NCI-H748 treated with DMSO at 0.1 percent for 48 hours (cell line): ENCODE data around the gene ZNF609.

Experiments
- DNase-seq: peaks from one replicate; lab custom pipeline; 2025; lab: John Stamatoyannopoulos, UW

ZNF609 gene

DNA sequence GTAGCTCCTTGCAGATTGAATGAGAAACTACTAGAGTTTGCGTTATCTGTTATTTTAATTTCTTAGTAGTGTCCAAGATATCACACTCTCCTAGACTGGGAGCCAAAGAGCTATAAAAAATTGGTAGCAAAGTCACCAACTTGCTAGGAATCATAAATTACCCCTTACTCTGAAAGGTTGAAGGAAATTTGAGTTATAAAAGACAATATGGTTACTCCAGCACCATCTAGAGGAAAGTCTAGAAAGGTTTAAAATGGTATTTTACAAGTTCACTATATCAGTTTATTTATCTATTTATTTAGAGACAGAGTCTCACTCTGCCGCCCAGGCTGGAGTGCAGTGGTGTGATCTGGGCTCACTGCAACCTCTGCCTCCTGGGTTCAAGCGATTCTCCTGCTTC lies 193.4 kb downstream of the ZNF609 start:
- DNase-seq: no peak

DNA sequence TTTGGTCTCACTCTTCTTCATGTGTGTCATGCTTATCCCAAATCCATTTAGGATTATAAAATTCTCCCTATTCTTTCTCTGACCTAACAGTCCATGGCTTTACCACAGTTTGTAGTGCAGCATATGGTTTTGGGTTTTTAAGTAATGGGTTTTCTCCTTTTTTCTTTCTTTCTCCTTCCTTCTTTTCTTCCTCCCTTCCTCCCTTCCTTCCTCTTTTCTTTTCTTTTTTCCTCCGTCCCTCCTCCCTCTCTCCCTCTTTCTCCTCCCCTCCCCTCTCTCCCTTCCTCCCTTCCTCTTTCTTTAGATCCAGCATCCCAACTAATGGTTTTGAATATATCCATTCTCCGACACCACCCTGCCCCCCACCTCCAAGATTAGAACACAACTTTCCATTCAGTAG lies 196.1 kb downstream of the ZNF609 start:
- DNase-seq: no peak

DNA sequence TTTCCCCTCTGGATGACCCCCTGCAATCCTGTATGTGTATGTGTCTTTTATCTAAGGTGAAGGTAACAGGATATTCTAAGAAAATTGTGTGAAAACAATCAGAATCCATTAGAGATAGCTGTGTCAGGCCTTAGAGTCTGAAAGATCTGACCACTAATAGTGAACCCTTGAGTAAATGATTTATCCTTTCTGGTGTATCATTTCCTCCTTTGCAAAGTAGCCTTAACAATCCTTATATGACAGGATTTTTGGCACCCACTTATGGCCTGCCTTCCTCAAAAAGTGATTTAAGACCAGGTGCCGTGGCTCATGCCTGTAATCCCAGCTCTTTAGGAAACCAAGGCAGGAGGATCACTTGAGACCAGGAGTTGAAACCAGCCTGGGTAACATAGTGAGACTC lies 204.8 kb downstream of the ZNF609 start:
- DNase-seq: no peak

DNA sequence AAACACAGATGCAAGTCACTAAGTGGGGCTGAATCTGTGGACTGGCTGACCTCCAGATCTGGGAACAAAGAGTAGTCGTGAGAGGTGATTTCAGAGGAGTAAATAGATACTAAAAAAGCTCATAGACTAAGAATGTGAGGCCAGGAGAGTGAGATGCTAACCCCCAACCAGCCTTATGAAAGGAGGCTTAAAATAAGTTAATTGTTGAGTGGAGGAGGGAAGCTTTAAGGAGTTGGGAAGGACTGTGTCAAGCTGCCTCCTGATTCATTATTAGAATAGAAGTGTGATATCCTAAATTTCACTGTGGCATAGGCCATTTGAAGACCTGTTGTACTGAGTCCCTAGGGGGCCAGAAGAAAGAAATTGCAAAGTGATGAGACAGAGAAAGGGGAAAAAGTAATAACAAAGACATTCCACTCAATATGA lies 207.4 kb downstream of the ZNF609 start:
- no peak for DNase-seq

DNA sequence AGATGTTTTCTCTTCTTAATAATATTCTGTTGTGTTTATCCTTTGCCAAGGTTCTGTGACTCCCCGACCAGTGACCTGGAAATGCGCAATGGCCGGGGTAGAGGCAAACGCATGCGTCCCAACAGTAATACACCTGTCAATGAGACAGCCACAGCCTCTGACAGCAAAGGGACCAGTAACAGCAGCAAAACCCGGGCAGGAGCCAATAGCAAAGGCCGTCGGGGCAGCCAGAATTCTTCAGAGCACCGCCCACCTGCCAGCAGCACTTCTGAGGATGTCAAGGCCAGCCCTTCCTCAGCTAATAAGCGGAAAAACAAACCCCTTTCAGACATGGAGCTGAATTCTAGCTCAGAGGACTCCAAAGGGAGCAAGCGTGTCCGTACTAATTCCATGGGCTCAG lies 213.5 kb downstream of the ZNF609 start:
- no peak for DNase-seq

DNA sequence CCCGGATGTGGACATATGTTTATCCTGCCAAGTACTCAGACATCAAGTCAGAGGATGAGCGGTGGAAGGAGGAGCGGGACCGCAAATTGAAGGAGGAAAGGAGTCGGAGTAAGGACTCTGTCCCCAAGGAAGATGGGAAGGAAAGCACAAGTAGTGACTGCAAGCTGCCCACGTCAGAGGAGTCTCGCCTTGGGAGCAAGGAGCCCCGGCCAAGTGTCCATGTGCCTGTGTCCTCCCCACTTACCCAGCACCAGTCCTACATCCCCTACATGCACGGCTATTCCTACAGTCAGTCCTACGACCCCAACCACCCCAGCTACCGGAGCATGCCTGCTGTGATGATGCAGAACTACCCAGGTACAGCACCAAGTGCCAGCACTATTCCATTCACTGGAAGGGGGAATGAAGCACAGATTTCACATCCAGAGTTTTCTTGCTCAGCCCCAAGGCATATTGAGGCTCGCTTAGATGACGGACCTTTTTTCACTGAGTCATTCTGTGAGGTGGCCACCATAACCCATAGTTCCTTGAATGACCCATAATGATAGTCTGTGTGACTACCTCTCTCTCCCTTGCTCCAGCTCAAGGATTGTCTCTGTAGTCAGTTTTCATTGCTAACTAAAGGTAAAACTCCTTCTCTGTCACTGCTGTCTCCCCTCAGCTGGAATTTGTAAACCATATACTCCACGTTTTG lies 217.9 kb downstream of the ZNF609 start:
- DNase-seq: no peak

DNA sequence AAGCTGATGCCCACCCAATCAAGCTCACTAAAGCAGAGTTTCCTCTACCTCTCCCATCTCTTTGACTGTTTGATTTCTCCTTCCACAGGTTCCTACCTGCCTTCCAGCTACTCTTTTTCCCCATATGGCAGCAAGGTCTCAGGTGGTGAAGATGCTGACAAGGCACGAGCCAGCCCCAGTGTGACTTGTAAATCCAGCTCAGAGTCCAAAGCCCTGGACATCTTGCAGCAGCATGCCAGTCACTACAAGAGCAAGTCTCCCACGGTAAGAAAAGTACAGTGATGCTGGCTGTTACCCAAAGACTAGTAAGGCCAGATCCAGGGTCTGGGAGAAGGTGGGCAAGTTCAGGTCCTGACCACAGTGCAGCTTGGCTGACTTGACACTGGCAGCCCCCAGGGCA lies 219.7 kb downstream of the ZNF609 start:
- no peak for DNase-seq

DNA sequence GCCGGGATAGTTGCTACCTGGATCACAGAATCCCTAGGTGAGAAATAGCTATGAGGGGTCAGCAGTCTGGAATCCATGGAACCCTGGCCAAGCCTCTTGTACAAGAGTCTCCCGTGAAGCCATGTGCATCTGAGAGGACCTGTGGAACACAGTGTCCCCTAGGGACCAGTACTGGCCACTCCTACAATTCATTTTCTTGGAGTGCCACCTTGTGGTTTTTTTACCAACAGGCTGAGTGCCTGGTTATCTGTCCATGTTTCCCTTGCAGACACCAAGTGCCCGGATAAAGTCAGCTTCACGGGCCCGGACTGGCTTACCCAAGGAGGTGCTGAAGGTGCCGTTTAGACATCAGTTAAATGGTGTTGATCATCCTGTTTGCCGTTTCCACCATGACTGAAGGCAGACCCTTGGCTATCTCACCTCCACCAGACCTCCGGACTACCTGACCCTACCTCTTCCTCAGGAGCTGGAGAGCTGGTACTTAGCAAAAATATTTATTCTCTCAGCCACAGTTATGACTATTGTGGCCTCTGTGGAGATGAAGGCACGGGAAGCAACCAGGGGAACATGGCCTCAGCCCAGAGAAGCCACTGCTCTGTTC lies 221.1 kb downstream of the ZNF609 start:
- peak; percentile 55 for DNase-seq

DNA sequence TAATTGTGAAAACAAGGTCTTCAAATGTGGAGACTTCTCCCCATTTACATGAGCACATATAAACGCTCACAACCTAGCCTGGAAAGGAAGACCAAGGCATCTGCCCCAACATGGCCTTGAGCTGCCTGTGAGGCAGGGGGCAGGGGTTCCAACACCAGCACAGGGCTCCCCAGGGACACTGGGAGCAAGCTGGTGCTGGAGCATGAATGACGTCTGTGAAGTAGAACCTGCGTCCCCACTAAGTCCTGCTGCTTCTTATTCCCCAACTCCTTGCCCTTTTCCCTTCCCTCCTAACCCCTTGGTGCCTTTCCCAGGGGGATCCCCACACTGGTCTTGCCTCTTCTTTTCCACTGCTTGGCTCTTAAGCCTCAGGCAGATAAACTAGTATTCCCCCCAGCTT lies 221.9 kb downstream of the ZNF609 start:
- no peak for DNase-seq

DNA sequence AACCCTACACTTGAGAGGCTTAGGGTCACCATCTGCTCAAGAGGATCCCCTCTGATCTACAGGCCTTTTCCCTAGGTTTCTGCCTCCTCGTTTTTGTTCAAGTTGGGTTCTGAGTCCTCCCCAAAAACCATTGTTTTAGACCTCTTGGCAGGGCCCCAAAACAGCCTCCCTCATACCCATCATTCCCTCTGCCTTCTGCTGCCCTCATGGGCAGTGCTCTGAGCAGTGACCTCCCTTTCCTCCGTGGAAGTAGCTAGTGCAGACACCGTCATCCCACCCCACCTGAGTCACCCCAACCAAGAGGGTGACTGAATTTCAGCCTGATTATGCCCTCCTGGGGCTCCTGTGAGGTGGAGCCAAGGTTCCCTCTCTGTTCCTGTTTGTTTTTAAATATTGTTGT lies 223.0 kb downstream of the ZNF609 start:
- no peak for DNase-seq

DNA sequence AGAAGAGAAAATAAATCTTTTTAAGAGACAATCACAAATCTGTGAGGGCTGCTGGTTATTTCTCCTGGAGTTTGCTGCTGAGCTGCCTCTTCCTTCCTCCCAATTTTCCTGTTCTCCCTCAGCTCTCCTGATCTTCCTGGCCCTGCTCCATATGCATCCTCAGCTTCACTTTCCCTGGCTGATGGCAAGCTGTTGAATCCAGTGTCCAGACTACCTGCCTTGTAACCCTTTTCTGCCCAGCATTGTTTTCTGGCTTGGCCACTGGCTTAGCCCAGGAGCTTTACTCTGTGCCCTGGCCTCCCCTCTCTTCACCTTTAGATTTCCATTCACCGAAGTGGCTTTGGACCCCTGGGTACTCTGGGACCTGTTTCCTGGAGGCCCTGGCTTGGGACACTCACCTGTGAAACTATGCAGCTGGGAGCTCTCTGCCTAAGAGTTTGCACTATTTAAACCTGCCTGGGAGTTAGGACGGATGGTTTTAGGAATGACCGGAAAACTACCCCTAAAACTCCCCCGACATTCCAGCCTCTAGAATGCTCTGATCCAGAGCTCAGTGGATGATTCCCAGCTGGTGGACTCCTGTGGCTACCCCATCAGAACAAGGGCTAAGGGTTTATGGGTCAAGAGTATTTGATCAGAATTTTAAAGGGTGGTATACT lies 225.0 kb downstream of the ZNF609 start:
- DNase-seq: no peak

DNA sequence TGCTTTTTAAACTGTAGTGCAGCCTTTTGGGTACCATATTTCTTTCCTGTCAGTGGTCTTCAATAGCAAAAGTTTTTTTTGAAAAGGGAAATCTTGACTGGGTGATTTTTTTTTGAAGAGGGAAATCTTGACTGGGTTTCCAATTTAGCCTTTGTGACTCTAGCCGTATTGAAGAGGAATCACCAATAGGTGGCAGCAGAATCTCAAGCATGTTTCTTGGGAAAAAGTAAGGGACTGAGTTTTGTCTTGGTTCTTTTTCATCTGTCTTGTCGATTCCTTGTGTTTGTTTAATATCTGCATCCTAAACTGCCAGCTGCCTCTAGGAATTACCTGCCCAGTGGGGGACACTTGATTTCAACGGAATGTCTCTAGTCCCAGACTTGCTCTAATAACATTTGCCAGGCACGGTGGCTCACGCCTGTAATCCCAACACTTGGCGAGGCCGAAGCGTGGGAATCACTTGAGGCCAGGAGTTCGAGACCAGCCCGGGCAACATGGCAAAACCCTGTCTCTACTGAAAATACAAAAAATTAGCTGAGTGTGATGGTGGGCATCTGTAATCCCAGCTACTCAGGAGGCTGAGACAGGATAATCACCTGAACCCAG lies 225.9 kb downstream of the ZNF609 start:
- peak; percentile 28 for DNase-seq

DNA sequence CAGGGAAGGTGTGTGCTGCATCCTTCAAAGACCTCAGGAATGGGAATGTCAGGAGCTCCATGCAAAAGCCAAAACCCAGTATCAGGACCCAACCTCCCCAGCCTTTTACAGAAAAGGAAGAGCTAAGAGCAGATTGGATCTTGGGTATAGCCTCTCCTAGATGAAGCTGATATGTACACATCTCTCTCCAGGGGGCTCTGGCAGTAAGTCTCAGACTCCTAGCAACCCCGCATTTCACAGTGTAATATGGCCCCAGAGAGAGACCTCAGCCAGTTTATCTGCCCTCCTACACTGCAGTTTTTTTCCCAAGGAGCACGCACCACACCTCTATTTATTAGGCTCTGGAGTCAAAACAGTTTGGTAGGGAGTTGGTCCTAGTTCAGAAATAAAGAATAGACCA lies 226.8 kb downstream of the ZNF609 start:
- no peak for DNase-seq

DNA sequence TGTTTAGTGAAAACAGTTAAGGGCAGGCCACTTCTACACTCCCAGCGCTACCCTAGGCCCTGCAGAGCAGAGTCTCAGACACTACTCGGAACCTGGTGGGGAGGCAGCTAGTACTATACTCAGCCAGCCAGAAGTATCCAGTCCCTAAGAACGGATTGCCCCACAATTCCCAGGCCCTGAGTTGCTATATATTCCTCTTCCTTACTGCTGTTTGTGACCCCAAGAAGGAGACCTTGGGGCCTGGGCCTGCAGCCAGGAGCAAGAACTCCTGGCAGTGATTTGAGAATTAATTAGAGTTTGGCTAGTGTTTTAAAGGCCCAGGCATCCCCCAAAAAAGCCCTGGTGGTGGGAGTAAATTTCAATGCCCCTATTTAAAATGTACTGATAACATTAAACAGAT lies 227.3 kb downstream of the ZNF609 start:
- DNase-seq: no peak

DNA sequence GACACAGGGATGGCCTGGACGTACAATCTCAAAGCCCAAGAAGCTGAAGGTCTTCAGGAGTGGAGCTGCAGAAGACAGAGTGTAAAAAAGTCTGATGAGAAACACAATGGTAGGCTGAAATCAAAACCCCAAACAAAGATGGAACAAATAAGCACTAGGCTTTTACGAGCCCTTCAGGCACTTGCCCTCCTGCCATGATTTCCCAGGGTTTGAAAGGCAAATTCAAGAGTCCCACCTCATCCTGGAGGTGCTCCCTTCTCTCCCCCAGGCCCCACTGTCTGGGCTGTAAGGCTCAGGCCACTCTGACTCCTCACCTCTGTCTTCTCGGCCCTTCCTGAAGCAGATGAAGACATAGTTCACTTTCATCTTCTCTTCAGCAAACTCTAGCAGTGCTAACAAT lies 228.4 kb downstream of the ZNF609 start:
- no peak for DNase-seq

DNA sequence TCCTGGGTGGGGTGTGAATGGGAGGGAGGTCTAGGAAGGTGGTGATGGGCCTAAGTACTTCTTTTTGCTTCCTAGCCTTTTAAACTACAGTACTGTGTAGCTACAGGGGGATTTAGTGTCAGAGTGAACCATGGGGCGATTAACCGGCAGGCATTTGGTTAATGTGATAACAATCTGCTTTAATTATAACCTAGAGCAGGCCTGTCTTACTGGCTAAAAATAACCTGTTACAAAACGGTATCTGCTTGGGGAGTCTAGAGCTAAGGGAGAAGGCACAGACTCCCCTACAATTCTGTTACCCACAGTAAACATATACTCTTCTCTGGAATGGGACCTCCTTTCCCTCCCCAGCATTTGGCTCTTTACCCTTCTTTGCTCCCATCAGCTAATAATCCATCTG lies 229.6 kb downstream of the ZNF609 start:
- no peak for DNase-seq

DNA sequence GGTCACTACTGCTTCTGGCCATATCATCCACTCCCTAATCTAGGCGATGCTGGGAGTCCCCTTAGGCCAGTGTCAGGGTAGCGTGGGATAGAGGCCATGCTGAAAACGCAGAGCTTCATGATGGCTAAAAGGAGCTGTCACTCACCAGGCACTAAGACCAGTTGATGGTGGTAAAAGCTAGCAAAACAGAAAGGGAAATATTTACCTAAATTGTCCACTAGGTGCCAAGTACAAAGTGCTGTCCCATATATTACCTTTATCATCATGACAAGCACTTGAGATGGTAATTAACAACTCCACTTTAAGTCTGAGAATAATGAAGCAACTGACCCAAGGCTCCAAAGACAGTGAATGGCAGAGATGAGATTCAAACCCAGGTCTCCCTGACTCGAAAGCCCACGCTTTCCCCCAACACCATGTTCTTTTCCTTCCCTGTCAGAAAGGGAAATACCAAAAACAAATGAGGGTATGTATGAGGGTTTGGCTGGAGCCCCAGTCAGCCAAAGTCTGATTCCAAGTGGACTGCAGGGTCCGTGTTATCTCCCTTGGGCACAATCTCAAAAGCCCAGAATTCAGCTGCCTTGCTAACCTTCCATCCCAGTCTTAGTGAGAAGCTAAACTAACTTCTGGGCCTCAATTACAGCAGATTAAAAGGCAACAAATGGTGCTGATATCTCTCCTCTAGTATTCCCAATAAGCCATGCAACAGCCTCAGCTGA lies 230.4 kb downstream of the ZNF609 start:
- no peak for DNase-seq

DNA sequence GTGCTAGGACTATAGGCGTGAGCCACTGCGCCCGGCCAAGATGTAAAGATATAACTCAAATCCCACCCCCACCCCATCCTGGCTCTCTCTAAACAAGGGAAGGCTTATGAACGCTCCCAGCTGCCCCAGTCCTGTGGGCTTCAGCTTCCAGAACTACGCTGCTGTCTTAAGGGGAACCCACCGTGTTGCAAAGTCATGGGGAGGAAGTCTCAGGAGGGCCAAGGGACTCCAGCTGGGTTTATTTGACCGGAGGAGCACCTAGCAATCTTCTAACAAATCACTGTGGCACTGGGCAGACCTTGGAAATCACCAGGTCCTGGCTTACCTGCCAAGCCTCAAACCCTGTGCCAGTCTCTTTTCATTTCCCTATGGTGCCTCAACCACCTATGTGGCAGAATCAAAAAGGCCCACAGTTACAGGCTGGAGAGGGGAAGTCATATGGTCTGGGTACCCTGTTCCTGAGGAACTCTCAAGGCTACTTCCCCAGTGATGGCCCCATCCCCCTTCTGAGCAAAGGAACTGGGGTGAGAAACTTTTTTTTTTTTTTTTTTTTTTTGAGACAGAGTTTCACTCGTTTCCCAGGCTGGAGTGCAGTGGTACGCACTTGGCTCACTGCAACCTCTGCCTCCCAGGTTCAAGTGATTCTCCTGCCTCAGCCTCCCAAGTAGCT lies 231.7 kb downstream of the ZNF609 start:
- DNase-seq: no peak

DNA sequence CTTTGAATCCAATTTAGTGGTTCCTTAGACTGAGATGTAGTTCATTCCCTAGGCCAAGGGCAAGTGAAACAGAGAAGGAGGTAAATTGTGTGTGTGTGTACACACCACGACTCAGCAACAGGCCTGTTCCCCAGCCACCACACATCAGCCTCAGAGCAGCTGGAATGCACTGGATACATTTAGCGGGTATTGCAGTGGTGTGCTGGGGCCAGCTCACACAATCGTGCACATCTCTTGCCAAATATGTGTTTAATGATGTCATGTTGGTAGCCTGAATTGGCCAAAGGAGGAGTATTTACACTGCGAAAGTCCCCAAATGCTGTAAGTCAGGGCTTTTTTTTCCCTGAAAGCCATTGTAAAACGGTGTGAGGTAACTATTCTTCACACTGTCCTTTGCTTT lies 232.8 kb downstream of the ZNF609 start:
- no peak for DNase-seq

DNA sequence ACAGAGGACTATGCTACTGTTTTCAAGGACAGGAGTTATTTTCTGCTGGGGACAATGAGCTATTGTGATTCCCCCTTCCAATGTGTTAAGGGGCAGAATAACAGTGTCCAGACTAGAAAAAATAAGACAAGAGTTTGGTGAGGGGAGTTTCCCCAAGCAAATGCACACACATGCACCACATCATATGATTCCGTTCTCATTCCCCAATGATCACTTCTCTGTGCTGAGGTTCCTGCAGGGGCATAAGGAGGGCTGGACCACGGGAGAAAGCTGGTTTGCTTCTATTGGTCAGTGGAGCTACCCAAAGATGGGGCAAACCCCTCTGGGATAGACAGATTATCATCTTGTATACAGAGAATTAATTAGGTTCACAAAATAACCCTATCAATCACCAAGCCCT lies 234.4 kb downstream of the ZNF609 start:
- no peak for DNase-seq

DNA sequence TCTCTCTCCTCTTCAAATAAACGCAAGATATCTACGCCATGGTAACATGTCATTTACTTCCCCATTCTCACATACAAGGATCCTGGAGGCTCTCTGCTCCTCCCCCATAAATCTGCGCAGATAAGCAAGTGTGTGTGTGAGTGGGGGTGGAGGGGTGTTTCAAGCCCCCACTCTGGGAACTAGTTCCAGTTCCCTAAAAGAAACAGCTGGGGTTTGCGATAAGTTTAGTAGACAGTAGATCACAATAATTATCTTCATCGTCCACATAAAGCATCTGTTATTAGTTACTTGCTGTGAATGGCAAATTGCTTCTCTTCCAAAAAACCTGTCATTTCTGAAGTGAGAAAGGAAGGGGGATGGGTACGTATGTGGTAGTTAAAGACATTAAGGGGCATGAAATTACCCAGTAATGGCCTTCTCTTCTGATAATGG lies 235.2 kb downstream of the ZNF609 start:
- DNase-seq: no peak

DNA sequence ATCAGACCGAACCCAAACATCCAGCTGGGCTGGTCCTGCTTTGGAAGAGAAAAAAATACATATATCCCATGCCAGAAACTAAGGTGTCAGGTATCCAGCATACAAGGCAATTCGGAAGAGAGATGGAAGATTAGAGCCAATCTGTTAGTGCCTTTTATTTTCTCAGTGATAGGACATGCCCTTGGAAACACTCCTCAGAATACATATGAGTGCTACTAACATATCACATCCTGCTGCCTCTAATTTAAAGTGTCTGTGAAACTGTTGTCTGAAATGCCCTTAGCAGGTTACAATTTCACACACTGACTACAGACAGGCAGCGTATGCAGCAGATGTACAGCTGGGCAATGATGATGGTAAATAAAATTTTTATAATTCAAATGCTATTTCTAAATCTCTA lies 236.1 kb downstream of the ZNF609 start:
- DNase-seq: no peak
